ENCODE results near the gene SH2D3A.
A peak's percentile ranks its signal among the peaks of the same experiment; 100 is the strongest.

Gene SH2D3A

DNA sequence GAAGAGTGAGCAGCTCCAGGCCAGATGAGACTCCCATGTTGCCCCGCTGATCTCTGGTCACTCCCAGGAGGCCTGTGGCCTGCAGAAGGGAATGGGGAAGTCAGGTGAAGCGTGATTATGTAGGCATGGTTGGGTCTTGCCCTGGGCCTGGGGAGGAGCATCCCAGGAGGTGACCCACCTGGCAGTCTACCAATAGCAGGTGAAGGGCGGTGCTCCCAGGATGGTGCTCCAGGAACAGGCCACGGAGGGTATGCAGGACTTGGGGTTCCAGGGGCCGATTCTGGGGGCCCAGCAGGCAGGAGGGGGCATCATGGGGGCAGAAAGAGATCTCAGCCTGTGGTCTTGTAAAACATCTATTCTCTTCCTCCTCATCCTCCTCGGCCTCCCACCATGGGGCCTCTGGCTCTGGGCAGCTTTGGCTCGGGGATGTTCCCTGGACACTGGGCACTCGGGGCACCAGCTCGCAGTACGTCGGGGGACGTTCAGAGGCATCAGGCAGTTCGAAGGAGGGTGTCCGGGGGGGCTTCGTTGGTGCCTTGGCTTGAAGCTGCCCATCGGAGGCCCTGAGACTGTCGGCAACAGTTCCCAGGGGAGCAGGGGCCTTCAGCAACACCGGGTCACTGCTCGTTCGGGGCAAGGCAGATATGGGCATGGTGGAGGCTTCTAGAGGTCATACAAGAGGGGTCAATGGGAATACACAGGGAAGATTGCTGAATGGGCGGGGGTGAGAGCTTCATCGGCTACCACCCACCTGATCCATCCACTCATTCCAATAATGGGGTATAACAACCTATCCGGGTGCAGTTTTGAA lies 12.4 kb downstream of the SH2D3A start:
- Histone ChIP-seq H3K27ac (no peak overlapping the region), H3K4me2 (no peak overlapping the region), H3K4me1 (ENCODE audit: low read depth, poor library complexity, severe bottlenecking) (peaks cover 8% of the 10 kb centered on the region), H3K36me3 (ENCODE audit: insufficient read depth) (0 out of 2 replicates have a peak, but pooled peaks cover 5% of the 10 kb centered on the region), H3K79me2 (ENCODE audit: insufficient read depth, low read depth) (no peaks in the 10 kb centered on the region), H4K20me1 (ENCODE audit: insufficient read depth) (no peaks in the 10 kb centered on the region), H2AFZ (ENCODE audit: low read depth) (no peak overlapping the region), H3K27me3 (ENCODE audit: insufficient read depth, low read depth) (no peaks in the 10 kb centered on the region), H3K4me3 (IDR thresholded peaks at IDR 0.05; ENCODE audit: insufficient read depth, low read depth, low read length) (no peak overlapping the region), H3K9ac (no peak overlapping the region)
- TF ChIP-seq, protein P1, sequence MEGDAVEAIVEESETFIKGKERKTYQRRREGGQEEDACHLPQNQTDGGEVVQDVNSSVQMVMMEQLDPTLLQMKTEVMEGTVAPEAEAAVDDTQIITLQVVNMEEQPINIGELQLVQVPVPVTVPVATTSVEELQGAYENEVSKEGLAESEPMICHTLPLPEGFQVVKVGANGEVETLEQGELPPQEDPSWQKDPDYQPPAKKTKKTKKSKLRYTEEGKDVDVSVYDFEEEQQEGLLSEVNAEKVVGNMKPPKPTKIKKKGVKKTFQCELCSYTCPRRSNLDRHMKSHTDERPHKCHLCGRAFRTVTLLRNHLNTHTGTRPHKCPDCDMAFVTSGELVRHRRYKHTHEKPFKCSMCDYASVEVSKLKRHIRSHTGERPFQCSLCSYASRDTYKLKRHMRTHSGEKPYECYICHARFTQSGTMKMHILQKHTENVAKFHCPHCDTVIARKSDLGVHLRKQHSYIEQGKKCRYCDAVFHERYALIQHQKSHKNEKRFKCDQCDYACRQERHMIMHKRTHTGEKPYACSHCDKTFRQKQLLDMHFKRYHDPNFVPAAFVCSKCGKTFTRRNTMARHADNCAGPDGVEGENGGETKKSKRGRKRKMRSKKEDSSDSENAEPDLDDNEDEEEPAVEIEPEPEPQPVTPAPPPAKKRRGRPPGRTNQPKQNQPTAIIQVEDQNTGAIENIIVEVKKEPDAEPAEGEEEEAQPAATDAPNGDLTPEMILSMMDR (conservative IDR thresholded peaks at IDR 0.05; ENCODE audit: low read depth, low read length): no peak

- TF ChIP-seq, protein P1 (conservative IDR thresholded peaks at IDR 0.05; ENCODE audit: low read depth, low read length): no peak
- H3K36me3 ChIP-seq (ENCODE audit: insufficient read depth): 0 out of 2 replicates have a peak, but pooled peaks cover 5% of the 10 kb centered on the region
- no peak overlapping the region for H3K4me2 ChIP-seq
Observed at GRCh38 chr19:6754136-6754535, 13.1 kb downstream of the SH2D3A start.

GRCh38 chr19:6753178-6754031 lies 13.8 kb downstream of the SH2D3A start:
- H2AFZ ChIP-seq (ENCODE audit: low read depth): 0 out of 2 replicates have a peak overlapping the region, but pooled peaks have one; percentile 12
- H3K4me2 ChIP-seq: no peak overlapping the region; the same call in 1 of the 2 replicates
- no peaks in the 10 kb centered on the region for H3K79me2 ChIP-seq (ENCODE audit: insufficient read depth, low read depth)
- H3K36me3 ChIP-seq (ENCODE audit: insufficient read depth): 0 out of 2 replicates have a peak, but pooled peaks cover 5% of the 10 kb centered on the region
- no peaks in the 10 kb centered on the region for H3K27me3 ChIP-seq (ENCODE audit: insufficient read depth, low read depth)
- H3K27ac ChIP-seq: peak overlapping the region; percentile 30; the same call in 1 of the 2 replicates
- TF ChIP-seq, protein P1 (conservative IDR thresholded peaks at IDR 0.05; ENCODE audit: low read depth, low read length): peak; percentile 29; the same call in 1 of the 2 replicates
- no peak overlapping the region for H3K4me3 ChIP-seq (IDR thresholded peaks at IDR 0.05; ENCODE audit: insufficient read depth, low read depth, low read length)
- peaks cover 8% of the 10 kb centered on the region for H3K4me1 ChIP-seq (ENCODE audit: low read depth, poor library complexity, severe bottlenecking)
- no peaks in the 10 kb centered on the region for H4K20me1 ChIP-seq (ENCODE audit: insufficient read depth)
- H3K9ac ChIP-seq: peak overlapping the region; percentile 31; the same call in 1 of the 2 replicates

More at GRCh38 chr19:6754136-6754535, 13.1 kb downstream of the SH2D3A start:
- Histone ChIP-seq H3K4me1 (ENCODE audit: low read depth, poor library complexity, severe bottlenecking) (peaks cover 8% of the 10 kb centered on the region), H2AFZ (ENCODE audit: low read depth) (no peak overlapping the region), H3K27ac (no peak overlapping the region), H3K4me3 (IDR thresholded peaks at IDR 0.05; ENCODE audit: insufficient read depth, low read depth, low read length) (no peak overlapping the region), H3K9ac (no peak overlapping the region), H4K20me1 (ENCODE audit: insufficient read depth) (no peaks in the 10 kb centered on the region), H3K79me2 (ENCODE audit: insufficient read depth, low read depth) (no peaks in the 10 kb centered on the region), H3K27me3 (ENCODE audit: insufficient read depth, low read depth) (no peaks in the 10 kb centered on the region)
